HepG2 (cell line): ENCODE measurements around the gene CALN1.

Experiments used
- ATF3 ChIP-seq: sonication (generic); formaldehyde crosslinking; IDR thresholded peaks from 2 replicates; pipeline ENCODE4 v1.4.0; 2020; ENCODE audit warnings: missing genetic modification reagents
- CTCF ChIP-seq: sonication (generic); formaldehyde crosslinking; IDR thresholded peaks from 2 replicates; pipeline ENCODE4 v1.5.0; 2020; ENCODE audit warnings: mild to moderate bottlenecking, missing genetic modification reagents, moderate library complexity
- HDAC6 ChIP-seq: fragments of 200-600 bp; sonication (generic); IDR thresholded peaks from 2 replicates; pipeline ENCODE4 v1.7.0; 2017; ENCODE audit warnings: mild to moderate bottlenecking, antibody characterized with exemption, low read length, low read depth
- JUND ChIP-seq: sonication (generic); formaldehyde crosslinking; IDR thresholded peaks from 2 replicates; pipeline ENCODE4 v1.8.0; 2022; ENCODE audit warnings: mild to moderate bottlenecking, missing genetic modification reagents
- KLF9 ChIP-seq: IDR thresholded peaks from 2 replicates; pipeline ENCODE4 v1.6.1; 2016; ENCODE audit warnings: low read depth
- MTA3 ChIP-seq: sonication (generic); formaldehyde crosslinking; IDR thresholded peaks from 2 replicates; pipeline ENCODE4 v1.4.0; 2020; ENCODE audit warnings: missing genetic modification reagents
- MXI1 ChIP-seq: IDR thresholded peaks from 3 replicates; pipeline ENCODE4 v1.6.1; 2012; ENCODE audit warnings: low read depth, low read length, inconsistent platforms, borderline replicate concordance
- NKX3-1 ChIP-seq: sonication (generic); formaldehyde crosslinking; IDR thresholded peaks from 2 replicates; pipeline ENCODE4 v1.5.0; 2020; ENCODE audit warnings: missing genetic modification reagents
- SMAD3 ChIP-seq: sonication (generic); formaldehyde crosslinking; IDR thresholded peaks from 2 replicates; pipeline ENCODE4 v1.4.0; 2020; ENCODE audit warnings: missing genetic modification reagents
- SOX6 ChIP-seq, 2 experiments: fragments of 450-650 bp in 1 of 2; sonication (generic) in 1 of 2; formaldehyde crosslinking in 1 of 2; IDR thresholded peaks; 2 replicates each; pipeline versions ENCODE4 v1.4.0 to v1.6.1; 2017 to 2020; ENCODE audit warnings: antibody characterized with exemption in 1 of 2, mild to moderate bottlenecking in 1 of 2, missing genetic modification reagents in 1 of 2
- ZHX1 ChIP-seq: sonication (generic); formaldehyde crosslinking; IDR thresholded peaks from 2 replicates; pipeline ENCODE4 v1.8.1; 2022; ENCODE audit warnings: low read depth, mild to moderate bottlenecking, missing genetic modification reagents
- ZNF510 ChIP-seq: sonication (generic); formaldehyde crosslinking; IDR thresholded peaks from 2 replicates; pipeline ENCODE4 v1.4.0; 2020; ENCODE audit warnings: low read depth, mild to moderate bottlenecking, missing genetic modification reagents
- ZNF639 ChIP-seq: conservative IDR thresholded peaks from 2 replicates; pipeline ENCODE4 v1.6.1; 2018; ENCODE audit warnings: missing genetic modification reagents
- ZSCAN29 ChIP-seq: sonication (generic); formaldehyde crosslinking; conservative IDR thresholded peaks from 2 replicates; pipeline ENCODE4 v1.4.0; 2020; ENCODE audit warnings: mild to moderate bottlenecking, missing genetic modification reagents

- TF ChIP-seq MTA3 (CRISPR knock-in tag) (no peak), ZHX1 (no peak), ZNF510 (CRISPR knock-in tag) (no peak), KLF9 (no peak), ATF3 (CRISPR knock-in tag) (no peak), ZSCAN29 (no peak), MXI1 (no peak), NKX3-1 (CRISPR knock-in tag) (no peak), HDAC6 (no peak), JUND (CRISPR knock-in tag) (no peak), ZNF639 (CRISPR knock-in tag) (no peak), CTCF (no peak), SOX6 (IDR thresholded peaks at IDR 0.05) (no peak), SOX6 (CRISPR knock-in tag; IDR thresholded peaks at IDR 0.05) (no peak), SMAD3 (CRISPR knock-in tag) (no peak)
These were observed 636.5 kb downstream of the CALN1 start for GRCh38 chr7:71775648-71776047.
